GM12878 (cell line): ENCODE measurements around the gene MARVELD2. TPM values are rescaled to one million over a fixed set of nuclear protein-coding genes. Genes with fewer than 3 reads are reported as not detected.

ENCODE experiments used
- CBX3 ChIP-seq: fragments of 200-600 bp; sonication (generic); IDR thresholded peaks from 2 replicates; pipeline ENCODE4 v1.6.1; 2016; ENCODE audit warnings: low read depth, borderline replicate concordance
- CBX5 ChIP-seq: sonication (generic); IDR thresholded peaks from 2 replicates; pipeline ENCODE4 v1.6.1; 2016; ENCODE audit warnings: low read depth, moderate library complexity, mild to moderate bottlenecking, inconsistent platforms
- CHD1 ChIP-seq: IDR thresholded peaks from 2 replicates; pipeline ENCODE4 v1.6.1; 2012; ENCODE audit warnings: low read depth, low read length, improper control_type of control experiment
- CHD2 ChIP-seq: IDR thresholded peaks from 2 replicates; pipeline ENCODE4 v1.6.1; 2011; ENCODE audit warnings: low read depth, low read length, improper control_type of control experiment, borderline replicate concordance
- E2F4 ChIP-seq: IDR thresholded peaks from 2 replicates; pipeline ENCODE4 v1.6.1; 2012; ENCODE audit warnings: low read depth, low read length, improper control_type of control experiment
- EED ChIP-seq: sonication (generic); IDR thresholded peaks from 2 replicates; pipeline ENCODE4 v1.6.1; 2016; ENCODE audit warnings: antibody characterized with exemption, low read depth
- EGR1 ChIP-seq, 2 experiments: IDR thresholded peaks; 1 replicate in 1 of 2; 2 replicates in 1 of 2; pipeline ENCODE4 v1.6.1; 2011 to 2012; ENCODE audit warnings: low read depth in 2 of 2, low read length in 2 of 2, borderline replicate concordance in 1 of 2, mild to moderate bottlenecking in 1 of 2, moderate library complexity in 1 of 2
- ELK1 ChIP-seq: IDR thresholded peaks from 2 replicates; pipeline ENCODE4 v1.6.1; 2012; ENCODE audit warnings: low read depth, low read length, improper control_type of control experiment
- FOXK2 ChIP-seq: fragments of 450-650 bp; IDR thresholded peaks from 2 replicates; pipeline ENCODE4 v1.6.1; 2017; ENCODE audit warnings: mild to moderate bottlenecking, moderate library complexity
- HDAC6 ChIP-seq: fragments of 200-600 bp; sonication (generic); IDR thresholded peaks from one replicate; pipeline ENCODE4 v1.8.0; 2017; ENCODE audit warnings: antibody characterized with exemption; ENCODE audit not compliant: unreplicated experiment
- NR2C1 ChIP-seq: fragments of 450-650 bp; IDR thresholded peaks from 2 replicates; pipeline ENCODE4 v1.6.1; 2017; ENCODE audit warnings: antibody characterized with exemption, mild to moderate bottlenecking, moderate library complexity
- PAX5 ChIP-seq: IDR thresholded peaks from 2 replicates; pipeline ENCODE4 v1.6.1; 2011; ENCODE audit warnings: low read depth, low read length, borderline replicate concordance
- PAX8 ChIP-seq: fragments of 450-650 bp; IDR thresholded peaks from 2 replicates; pipeline ENCODE4 v1.6.1; 2017; ENCODE audit warnings: mild to moderate bottlenecking, moderate library complexity
- PBX3 ChIP-seq: IDR thresholded peaks from 2 replicates; pipeline ENCODE4 v1.6.1; 2011; ENCODE audit warnings: mild to moderate bottlenecking, low read depth, low read length, moderate library complexity; ENCODE audit not compliant: insufficient replicate concordance
- RAD51 ChIP-seq: fragments of 450-650 bp; IDR thresholded peaks from 2 replicates; pipeline ENCODE4 v1.6.1; 2016; ENCODE audit warnings: moderate library complexity, mild to moderate bottlenecking, inconsistent platforms
- RUNX3 ChIP-seq: IDR thresholded peaks from 2 replicates; pipeline ENCODE4 v1.6.1; 2012; ENCODE audit warnings: low read length, inconsistent platforms
- TCF7 ChIP-seq: IDR thresholded peaks from 2 replicates; pipeline ENCODE4 v1.6.1; 2014; ENCODE audit warnings: antibody characterized with exemption, borderline replicate concordance
- ZBTB11 ChIP-seq: fragments of 450-650 bp; formaldehyde crosslinking; IDR thresholded peaks from 2 replicates; pipeline ENCODE4 v1.5.0; 2022; ENCODE audit warnings: mild to moderate bottlenecking, missing genetic modification characterization
- ZBTB33 ChIP-seq: fragments of 450-650 bp; IDR thresholded peaks from 2 replicates; pipeline ENCODE4 v1.6.1; 2017; ENCODE audit warnings: mild to moderate bottlenecking
- polyA plus RNA-seq, 11 experiments: library from polyadenylated mRNA; depleted of rRNA in 4 of 11; unstranded in 6 of 11; stranded (reverse) in 5 of 11; fragments of >200 nt; fragmentation: Nextera tagmentation in 4 of 11; fragmentation: Illumina TruSeq in 1 of 11; extraction: Ambion mirVana in 4 of 11; extraction: Trizol in 1 of 11; gene quantifications; 1 replicate in 1 of 11; 2 replicates in 10 of 11; pipeline versions ENCODE4 v1.2.1 to v1.2.3, GENCODE V29; 2011 to 2016; ENCODE audit warnings: inconsistent platforms in 2 of 11, missing spikeins in 2 of 11, low read depth in 1 of 11
- total RNA-seq, 4 experiments: library from RNA; depleted of rRNA in 3 of 4; stranded (reverse); fragments of >200 nt in 3 of 4; fragmentation: Illumina TruSeq in 1 of 4; extraction: Trizol in 1 of 4; gene quantifications; 2 replicates each; pipeline versions ENCODE4 v1.2.1 to v1.2.3, GENCODE V29; 2013 to 2021

The MARVELD2 gene
- total and polyA plus RNA-seq, 10 of the 15 experiments (the other 5 are each of a cell fraction or from before 2014, with no cell fraction given) = 0.37 to 6.2 (median 3.8) TPM

GRCh38 chr5:69432412-69433206 is 17.7 kb downstream of the MARVELD2 start (continued):
- TF ChIP-seq ELK1 (no peak), PBX3 (no peak), NR2C1 (no peak), HDAC6 (no peak), TCF7 (no peak), PAX8 (no peak), ZBTB33 (no peak), CBX3 (no peak), FOXK2 (no peak), ZBTB11 (CRISPR knock-in tag) (no peak), EED (peak; percentile 82), RAD51 (peak; percentile 34), PAX5 (0 out of 2 replicates have a peak, but pooled peaks have one; percentile 23), CHD2 (no peak), EGR1 (IDR thresholded peaks at IDR 0.05; ENCODE audit: borderline replicate concordance in 1 of 2, low read depth in 2 of 2, low read length in 2 of 2) (no peak), E2F4 (no peak), CHD1 (no peak), CBX5 (no peak; the same call in 1 of the 2 replicates), RUNX3 (no peak; the same call in none of the 2 replicates)
